K562 (cell line): Measurements from ENCODE around the gene HAPSTR1. TPM values are rescaled to one million over a fixed set of nuclear protein-coding genes. Genes with fewer than 3 reads are reported as not detected.

Experiments
- AFF1 ChIP-seq, 2 experiments: fragments of 450-650 bp; IDR thresholded peaks; 2 replicates each; pipeline ENCODE4 v1.6.1; 2018; ENCODE audit warnings: mild to moderate bottlenecking in 2 of 2, low read depth in 1 of 2; ENCODE audit not compliant: partially characterized antibody in 2 of 2
- ARID2 ChIP-seq: fragments of 450-650 bp; IDR thresholded peaks from 2 replicates; pipeline ENCODE4 v1.6.1; 2017; ENCODE audit warnings: antibody characterized with exemption, mild to moderate bottlenecking
- CCNT2 ChIP-seq: IDR thresholded peaks from 2 replicates; pipeline ENCODE4 v1.6.1; 2011; ENCODE audit warnings: borderline replicate concordance, low read depth, mild to moderate bottlenecking, moderate library complexity, mixed read lengths, low read length; ENCODE audit not compliant: insufficient read length; ENCODE audit errors: extremely low read depth
- FOXP4 ChIP-seq: sonication (generic); formaldehyde crosslinking; IDR thresholded peaks from 2 replicates; pipeline ENCODE4 v1.8.0; 2022; ENCODE audit warnings: mild to moderate bottlenecking, missing genetic modification reagents, borderline replicate concordance
- KAT7 ChIP-seq: sonication (generic); formaldehyde crosslinking; IDR thresholded peaks from 2 replicates; pipeline ENCODE4 v1.8.0; 2022; ENCODE audit warnings: missing genetic modification reagents, mild to moderate bottlenecking, borderline replicate concordance
- MLLT1 ChIP-seq, 2 experiments: fragments of 450-650 bp; IDR thresholded peaks; 2 replicates each; pipeline ENCODE4 v1.6.1; 2016
- NCOR1 ChIP-seq: fragments of 450-650 bp; IDR thresholded peaks from 2 replicates; pipeline ENCODE4 v1.6.1; 2016; ENCODE audit warnings: mild to moderate bottlenecking, moderate library complexity
- NR1H2 ChIP-seq: sonication (generic); formaldehyde crosslinking; IDR thresholded peaks from 2 replicates; pipeline ENCODE4 v1.4.0; 2020; ENCODE audit warnings: mild to moderate bottlenecking, missing genetic modification reagents
- SMARCE1 ChIP-seq: fragments of 450-650 bp; IDR thresholded peaks from 2 replicates; pipeline ENCODE4 v1.7.1; 2016; ENCODE audit warnings: mild to moderate bottlenecking
- STAT6 ChIP-seq: sonication (generic); formaldehyde crosslinking; IDR thresholded peaks from 2 replicates; pipeline ENCODE4 v1.8.1; 2023; ENCODE audit warnings: mild to moderate bottlenecking, missing genetic modification reagents
- ZNF134 ChIP-seq: fragments of 250-450 bp; sonication (Bioruptor Pico); conservative IDR thresholded peaks from 2 replicates; pipeline ENCODE4 v1.4.0; 2020
- ZNF609 ChIP-seq: sonication (generic); formaldehyde crosslinking; IDR thresholded peaks from 2 replicates; pipeline ENCODE4 v1.8.1; 2023; ENCODE audit warnings: missing genetic modification reagents, mild to moderate bottlenecking, borderline replicate concordance
- polyA plus RNA-seq, 8 experiments: library from polyadenylated mRNA; depleted of rRNA in 4 of 8; stranded (reverse) in 5 of 8; unstranded in 3 of 8; fragments of >200 nt; fragmentation: Nextera tagmentation in 2 of 8; fragmentation: Illumina TruSeq in 1 of 8; extraction: Ambion mirVana in 2 of 8; extraction: Trizol in 1 of 8; gene quantifications; 2 replicates each; pipeline versions ENCODE4 v1.2.1 to v1.2.3, GENCODE V29; 2011 to 2014; ENCODE audit warnings: inconsistent platforms in 1 of 8, missing spikeins in 1 of 8
- total RNA-seq, 7 experiments: library from RNA; depleted of rRNA in 6 of 7; stranded (reverse); fragments of >200 nt in 6 of 7; fragmentation: Illumina TruSeq in 2 of 7; extraction: Trizol in 2 of 7; gene quantifications; 2 replicates each; pipeline versions ENCODE4 v1.2.1 to v1.2.3, GENCODE V29; 2011 to 2021; ENCODE audit warnings: low replicate concordance in 1 of 7

HAPSTR1 gene
- total and polyA plus RNA-seq, 9 of the 15 experiments (the other 6 are each of a cell fraction or from before 2014, with no cell fraction given): 10.8 to 67.9 (median 36.5) TPM

GRCh38 chr16:9139965-9140364 lies 48.5 kb downstream of the HAPSTR1 start (continued):
- no peak for TF ChIP-seq ZNF134 (CRISPR knock-in tag)
- TF ChIP-seq MLLT1 (IDR thresholded peaks at IDR 0.05): no peak
- no peak for TF ChIP-seq ZNF609 (CRISPR knock-in tag)
- TF ChIP-seq AFF1 (IDR thresholded peaks at IDR 0.05; ENCODE audit: low read depth in 1 of 2, partially characterized antibody in 2 of 2): peak in 1 of 2 experiments; percentile 75
- no peak for TF ChIP-seq ARID2
- no peak for TF ChIP-seq FOXP4 (CRISPR knock-in tag)
- no peak for TF ChIP-seq NCOR1
- TF ChIP-seq STAT6 (CRISPR knock-in tag): no peak
- no peak for TF ChIP-seq KAT7 (CRISPR knock-in tag)
- no peak for TF ChIP-seq NR1H2 (CRISPR knock-in tag)
- TF ChIP-seq SMARCE1: no peak
- no peak for TF ChIP-seq CCNT2
